Muscle layer of colon (tissue), 2 donors: ENCODE results near the gene GARNL3.

Experiments used
- H3K27ac ChIP-seq: one replicate; pipeline ENCODE4 v1.7.0; 2013; ENCODE audit warnings: low read depth, mild to moderate bottlenecking, low read length, moderate library complexity
- H3K27me3 ChIP-seq, 2 donors: one replicate each; pipeline ENCODE4 v1.7.0; 2013; ENCODE audit warnings: low read length in 2 of 2, mild to moderate bottlenecking in 2 of 2; ENCODE audit not compliant: insufficient read depth in 2 of 2, control insufficient read depth in 1 of 2
- H3K36me3 ChIP-seq: one replicate; pipeline ENCODE4 v1.7.0; 2013; ENCODE audit warnings: mild to moderate bottlenecking, low read length; ENCODE audit not compliant: insufficient read depth
- H3K4me1 ChIP-seq: one replicate; pipeline ENCODE4 v1.7.0; 2013; ENCODE audit warnings: mild to moderate bottlenecking, low read length; ENCODE audit not compliant: insufficient read depth
- H3K4me3 ChIP-seq, 2 donors: one replicate each; pipeline ENCODE4 v1.7.0; 2013; ENCODE audit warnings: low read length in 2 of 2, low read depth in 1 of 2, mild to moderate bottlenecking in 1 of 2, moderate library complexity in 1 of 2
- H3K9ac ChIP-seq: one replicate; pipeline ENCODE4 v1.7.0; 2013; ENCODE audit warnings: low read length
- H3K9me3 ChIP-seq: one replicate; pipeline ENCODE4 v1.7.0; 2013; ENCODE audit warnings: mild to moderate bottlenecking, low read length
- donor health status: abdominal sarcoma.
- donor health status: Adenocarcinoma of cecum.

The GARNL3 gene

DNA sequence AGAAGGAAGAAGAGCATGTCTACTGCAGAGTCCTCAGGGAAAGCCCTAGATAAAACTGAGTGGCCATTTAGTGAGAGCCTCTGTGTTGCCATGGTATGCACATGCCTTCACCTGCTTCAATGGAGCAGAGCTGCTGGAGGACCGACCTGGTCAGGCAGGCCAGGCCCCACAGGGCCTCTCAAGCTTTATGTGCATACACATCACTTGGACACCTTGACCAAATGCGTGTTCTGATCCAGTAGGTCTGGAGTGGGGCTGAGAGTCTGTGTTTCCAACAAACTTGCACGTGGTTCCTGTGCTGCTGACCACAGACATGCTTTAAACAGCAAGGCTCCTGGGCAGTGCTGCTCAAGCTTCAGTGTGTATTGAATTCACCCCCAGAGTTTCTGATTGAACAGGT lies 81.0 kb downstream of the GARNL3 start:
- no peak overlapping the region for H3K4me3 ChIP-seq
- H3K36me3 ChIP-seq: peaks cover 6% of the 10 kb centered on the region
- H3K27ac ChIP-seq: no peak overlapping the region
- no peak overlapping the region for H3K9ac ChIP-seq
- H3K27me3 ChIP-seq: no peaks in the 10 kb centered on the region
- H3K4me1 ChIP-seq: peaks cover 8% of the 10 kb centered on the region
- H3K9me3 ChIP-seq: no peaks in the 10 kb centered on the region

DNA sequence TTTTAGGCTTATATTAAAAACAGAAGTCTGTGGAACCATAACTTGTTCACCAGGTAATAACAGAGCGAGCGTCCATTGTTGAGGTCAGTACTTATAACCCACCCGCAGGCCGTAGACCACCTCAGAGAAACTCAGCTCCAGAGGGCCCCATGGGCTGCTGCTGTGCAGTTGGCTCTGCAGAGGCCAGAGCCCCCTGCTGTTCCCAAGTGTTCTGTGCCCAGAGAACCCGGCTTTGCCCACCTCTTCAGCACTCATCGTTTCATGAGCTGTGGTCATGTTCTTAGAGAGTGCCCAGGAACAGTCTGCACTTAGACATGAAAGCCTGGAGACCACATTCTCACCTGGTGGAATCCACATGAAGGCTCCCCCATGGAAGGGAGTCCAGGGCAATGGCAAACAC lies 82.0 kb downstream of the GARNL3 start:
- no peak overlapping the region for H3K4me3 ChIP-seq
- H3K4me1 ChIP-seq: no peaks in the 10 kb centered on the region
- no peak overlapping the region for H3K9ac ChIP-seq
- peaks cover 6% of the 10 kb centered on the region for H3K36me3 ChIP-seq
- no peaks in the 10 kb centered on the region for H3K9me3 ChIP-seq
- no peaks in the 10 kb centered on the region for H3K27me3 ChIP-seq
- no peak overlapping the region for H3K27ac ChIP-seq

DNA sequence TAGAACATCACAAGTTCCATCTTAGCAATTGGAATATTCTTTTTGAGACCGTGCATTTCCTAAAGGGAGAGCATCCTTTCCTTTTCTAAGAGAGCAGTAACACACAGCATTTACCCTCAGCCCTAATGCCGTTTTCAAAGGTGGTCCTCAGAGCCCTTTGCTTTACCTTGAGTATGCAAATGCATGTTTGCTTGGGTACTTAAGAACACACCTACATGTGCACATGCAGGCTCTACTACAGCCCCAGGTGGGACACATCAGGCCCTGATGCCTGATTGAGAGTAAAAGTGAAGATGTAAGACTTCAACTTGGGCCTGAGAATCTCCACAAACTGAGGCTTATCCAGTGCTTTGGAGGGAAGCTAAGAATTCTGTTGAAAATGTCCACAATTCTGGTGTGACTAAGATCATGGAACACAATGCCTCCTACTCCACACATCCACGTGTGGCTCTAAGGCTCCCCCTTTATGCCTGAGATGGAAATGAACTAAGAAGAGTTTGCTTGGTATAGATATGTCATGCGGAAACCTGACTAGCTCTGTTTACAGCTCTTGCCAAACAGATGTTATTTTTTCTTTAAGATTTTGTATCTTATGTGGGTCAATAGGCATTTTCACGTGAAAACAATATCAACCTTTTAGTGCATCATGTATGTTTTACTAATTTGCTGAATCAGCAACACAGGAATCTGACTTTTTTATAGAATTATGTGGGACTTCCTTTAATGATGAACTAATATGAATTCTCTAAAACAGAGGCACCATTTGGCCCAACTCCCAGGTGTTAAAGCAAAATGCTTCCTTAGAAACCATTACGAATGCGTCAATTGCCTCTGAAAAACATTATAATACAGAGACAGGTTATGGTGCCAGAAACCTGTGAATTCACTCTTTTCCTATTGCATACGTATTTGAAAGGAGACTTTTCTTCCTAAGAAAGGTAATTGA lies 83.5 kb downstream of the GARNL3 start:
- Histone ChIP-seq H3K9ac (no peak overlapping the region), H3K36me3 (no peaks in the 10 kb centered on the region), H3K27me3 (no peaks in the 10 kb centered on the region), H3K4me3 (no peak overlapping the region), H3K27ac (no peak overlapping the region), H3K4me1 (no peaks in the 10 kb centered on the region), H3K9me3 (no peaks in the 10 kb centered on the region)

- no peaks in the 10 kb centered on the region for H3K4me1 ChIP-seq
- no peaks in the 10 kb centered on the region for H3K36me3 ChIP-seq
- H3K9me3 ChIP-seq: no peaks in the 10 kb centered on the region
- H3K27me3 ChIP-seq: no peaks in the 10 kb centered on the region
- no peak overlapping the region for H3K9ac ChIP-seq
- H3K4me3 ChIP-seq: no peak overlapping the region
- H3K27ac ChIP-seq: no peak overlapping the region
These were observed 85.0 kb downstream of the GARNL3 start for GRCh38 chr9:127349483-127350113.

DNA sequence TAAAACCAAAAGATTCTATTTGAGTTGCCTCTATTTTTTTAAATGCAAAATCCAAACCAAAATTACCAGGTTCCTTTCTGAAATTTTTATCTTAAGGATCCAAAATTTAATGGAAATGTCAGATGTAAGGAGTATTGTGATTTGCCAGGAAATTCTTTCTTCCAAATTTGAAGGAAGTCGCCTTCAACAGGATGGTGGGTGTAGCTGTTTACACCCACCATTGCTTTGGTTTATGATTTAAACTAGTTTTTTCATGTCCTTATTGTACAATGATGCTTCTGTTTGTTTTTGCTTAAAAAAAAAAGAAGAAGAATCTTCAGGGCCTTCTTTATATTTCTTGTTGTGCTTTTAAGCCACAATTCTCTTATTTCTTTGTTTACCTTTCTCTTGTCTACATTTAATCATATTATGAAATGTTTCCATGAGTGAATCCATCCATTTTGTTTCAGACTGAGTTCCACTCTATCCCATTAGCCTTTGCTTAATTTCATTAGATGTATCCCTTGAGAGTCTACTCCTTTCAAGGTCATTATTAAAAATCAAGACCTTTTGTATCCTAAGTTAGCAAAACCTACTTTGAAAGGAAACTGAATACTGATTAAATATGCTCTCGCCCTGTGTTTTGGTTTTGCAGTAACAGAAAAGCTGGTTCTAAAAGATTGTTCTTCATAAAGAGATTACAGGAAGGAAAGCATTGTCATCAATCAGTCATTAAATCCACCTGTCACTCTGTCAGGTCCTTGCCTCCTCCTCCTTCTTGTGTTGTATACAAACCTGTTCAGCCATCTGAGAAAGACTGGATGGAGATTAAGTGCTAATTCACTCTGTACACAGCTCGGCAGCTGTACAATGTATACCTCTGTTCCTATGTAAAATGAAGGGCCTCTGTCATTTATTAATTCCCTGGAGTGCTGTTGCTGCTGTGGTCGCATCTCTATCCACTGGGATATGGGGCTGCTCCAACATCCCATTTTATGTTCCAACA lies 86.9 kb downstream of the GARNL3 start:
- H3K36me3 ChIP-seq: no peaks in the 10 kb centered on the region
- no peaks in the 10 kb centered on the region for H3K4me1 ChIP-seq
- no peaks in the 10 kb centered on the region for H3K9me3 ChIP-seq
- no peak overlapping the region for H3K9ac ChIP-seq
- no peaks in the 10 kb centered on the region for H3K27me3 ChIP-seq
- no peak overlapping the region for H3K27ac ChIP-seq
- H3K4me3 ChIP-seq: no peak overlapping the region

GRCh38 chr9:127353882-127354281 lies 89.3 kb downstream of the GARNL3 start:
- Histone ChIP-seq H3K9ac (no peak overlapping the region), H3K9me3 (no peaks in the 10 kb centered on the region), H3K36me3 (no peaks in the 10 kb centered on the region), H3K27me3 (no peaks in the 10 kb centered on the region), H3K4me3 (no peak overlapping the region), H3K4me1 (no peaks in the 10 kb centered on the region), H3K27ac (no peak overlapping the region)

DNA sequence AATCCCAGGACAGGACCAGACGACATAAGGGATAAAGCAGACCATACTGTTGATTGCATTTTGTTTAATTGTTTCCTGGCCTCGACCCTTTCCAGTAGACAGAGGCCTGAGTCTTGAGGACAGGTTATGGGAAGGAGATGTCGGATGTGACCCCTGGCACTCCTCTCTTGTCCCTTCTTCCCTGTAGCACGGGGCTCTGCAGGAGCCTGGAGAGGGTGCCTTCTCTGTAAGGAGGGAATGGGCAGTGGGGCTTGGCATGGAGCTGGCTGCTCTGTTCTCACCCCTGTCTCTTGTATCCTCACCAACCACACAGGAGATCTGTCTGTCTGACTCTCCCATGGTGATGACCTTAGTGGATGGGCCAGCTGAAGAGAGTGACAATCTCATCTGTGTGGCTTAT lies 92.3 kb downstream of the GARNL3 start:
- no peak overlapping the region for H3K4me3 ChIP-seq
- no peaks in the 10 kb centered on the region for H3K27me3 ChIP-seq
- H3K4me1 ChIP-seq: no peaks in the 10 kb centered on the region
- no peaks in the 10 kb centered on the region for H3K36me3 ChIP-seq
- H3K9me3 ChIP-seq: no peaks in the 10 kb centered on the region
- no peak overlapping the region for H3K9ac ChIP-seq
- H3K27ac ChIP-seq: no peak overlapping the region

- Histone ChIP-seq H3K9me3 (no peaks in the 10 kb centered on the region), H3K27ac (no peak overlapping the region), H3K4me3 (no peak overlapping the region), H3K27me3 (no peaks in the 10 kb centered on the region), H3K4me1 (no peaks in the 10 kb centered on the region), H3K36me3 (no peaks in the 10 kb centered on the region), H3K9ac (no peak overlapping the region)
These were observed 93.5 kb downstream of the GARNL3 start for GRCh38 chr9:127358023-127358535.

DNA sequence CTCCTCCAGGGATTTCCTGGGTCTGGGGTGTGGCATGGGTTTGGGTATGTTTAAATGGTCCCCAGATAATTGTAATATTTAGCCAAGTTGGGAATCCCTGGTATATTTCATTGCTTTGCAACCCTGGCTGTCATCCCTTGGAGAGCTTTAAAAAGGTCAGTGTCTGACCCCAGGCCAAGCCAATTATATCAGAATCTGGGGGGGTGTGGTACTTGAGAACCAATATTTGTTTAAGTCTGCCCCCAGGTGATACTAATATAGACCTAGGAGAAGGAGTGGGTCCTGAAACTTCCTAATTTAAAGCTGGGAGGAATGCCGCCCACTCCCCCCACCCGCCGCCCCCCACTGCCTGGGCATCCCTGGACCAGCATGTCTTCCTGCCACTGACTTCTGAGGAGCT lies 94.2 kb downstream of the GARNL3 start:
- no peak overlapping the region for H3K27ac ChIP-seq
- H3K9ac ChIP-seq: no peak overlapping the region
- H3K36me3 ChIP-seq: no peaks in the 10 kb centered on the region

DNA sequence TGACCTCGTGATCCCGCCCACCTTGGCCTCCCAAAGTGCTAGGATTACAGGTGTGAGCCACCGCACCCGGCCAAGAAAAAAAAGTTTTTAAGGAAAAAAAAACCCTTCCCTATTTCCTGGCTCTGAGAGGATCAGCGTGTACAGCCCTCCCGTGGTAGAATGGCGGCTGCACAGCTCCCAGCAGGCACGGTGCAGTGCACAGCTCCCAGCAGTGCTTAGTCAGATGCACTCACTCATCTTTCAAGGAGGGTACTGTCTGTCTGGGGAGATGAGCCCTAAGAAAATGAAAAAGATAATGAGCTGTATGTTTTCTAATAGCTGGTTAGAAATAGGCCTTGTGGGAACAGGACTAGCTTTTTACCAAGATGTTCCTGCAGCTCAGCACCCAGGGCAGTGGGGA lies 95.7 kb downstream of the GARNL3 start:
- no peak overlapping the region for H3K27ac ChIP-seq
- no peaks in the 10 kb centered on the region for H3K36me3 ChIP-seq
- H3K9ac ChIP-seq: no peak overlapping the region
- no peaks in the 10 kb centered on the region for H3K27me3 ChIP-seq
- no peak overlapping the region for H3K4me3 ChIP-seq
- H3K4me1 ChIP-seq: no peaks in the 10 kb centered on the region
- no peaks in the 10 kb centered on the region for H3K9me3 ChIP-seq

More for the DNA sequence above, 94.2 kb downstream of the GARNL3 start:
- Histone ChIP-seq H3K27me3 (no peaks in the 10 kb centered on the region), H3K4me3 (no peak overlapping the region), H3K9me3 (no peaks in the 10 kb centered on the region), H3K4me1 (no peaks in the 10 kb centered on the region)

DNA sequence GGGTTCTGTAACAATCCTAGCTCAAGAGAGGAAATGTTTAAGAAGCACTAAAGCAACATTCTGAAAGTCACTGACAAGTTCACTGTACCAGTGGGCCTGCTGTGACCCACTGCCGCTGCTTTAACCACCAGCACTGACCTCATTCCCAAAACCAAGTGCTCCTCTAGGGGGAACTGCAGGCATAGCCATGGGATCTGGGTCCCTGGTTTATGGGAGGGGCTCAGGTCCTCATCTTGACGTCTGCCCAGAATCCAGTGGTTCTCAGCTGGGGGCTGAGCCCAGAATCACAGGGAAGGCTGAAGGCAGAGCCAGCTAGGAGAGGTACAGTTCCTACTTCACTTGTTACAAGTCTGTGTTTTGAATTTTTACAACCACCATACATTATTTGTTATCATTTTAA lies 96.3 kb downstream of the GARNL3 start:
- no peak overlapping the region for H3K9ac ChIP-seq
- H3K4me3 ChIP-seq: no peak overlapping the region
- H3K36me3 ChIP-seq: no peaks in the 10 kb centered on the region
- no peaks in the 10 kb centered on the region for H3K4me1 ChIP-seq
- H3K27me3 ChIP-seq: no peaks in the 10 kb centered on the region
- no peak overlapping the region for H3K27ac ChIP-seq
- no peaks in the 10 kb centered on the region for H3K9me3 ChIP-seq
